Fibroblast of skin of back (primary cell): ENCODE measurements around the gene MRM3.
"Not testable (repeated sequence)": the region's sequence is repeated elsewhere in the genome, so short reads cannot be mapped to it uniquely, and the experiment has no call there.

Source experiments
- DNase-seq: peaks from one replicate; pipeline ENCODE4 v3.0.0-alpha.2; 2013

MRM3 gene

GRCh38 chr17:755319-755961 lies 26.7 kb upstream of the MRM3 start:
- DNase-seq: not testable (repeated sequence)

DNA sequence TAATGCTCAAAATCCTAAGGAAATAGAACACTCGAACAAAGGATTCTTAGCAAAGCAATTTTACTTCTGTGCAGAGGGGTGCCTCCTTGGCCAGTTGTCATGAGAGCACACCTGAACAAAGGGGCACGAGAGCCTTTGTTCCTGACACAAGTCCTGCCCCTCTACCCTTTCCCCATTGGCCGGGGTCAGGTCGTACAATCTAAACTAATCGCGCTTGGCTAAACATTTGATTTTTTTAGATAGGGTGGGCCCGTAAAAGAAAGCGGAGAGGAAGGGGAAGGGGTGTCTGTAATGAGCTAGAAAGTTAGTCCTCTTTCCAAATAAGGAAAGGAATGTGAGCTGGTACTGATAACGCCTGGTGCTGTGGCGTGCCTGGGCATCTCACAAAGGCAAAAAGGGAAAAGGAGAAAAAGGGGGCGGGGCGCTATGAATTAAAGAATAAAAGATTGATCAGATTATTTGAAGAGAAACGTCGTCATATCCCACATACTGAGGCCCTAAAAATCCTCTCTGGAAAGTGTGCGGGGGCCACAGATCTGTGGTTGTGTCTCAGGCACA lies 26.1 kb upstream of the MRM3 start:
- not testable (repeated sequence) for DNase-seq

GRCh38 chr17:759964-760363 lies 22.2 kb upstream of the MRM3 start:
- no peak for DNase-seq

- no peak for DNase-seq
These were observed 21.8 kb upstream of the MRM3 start for GRCh38 chr17:760371-760770.

DNA sequence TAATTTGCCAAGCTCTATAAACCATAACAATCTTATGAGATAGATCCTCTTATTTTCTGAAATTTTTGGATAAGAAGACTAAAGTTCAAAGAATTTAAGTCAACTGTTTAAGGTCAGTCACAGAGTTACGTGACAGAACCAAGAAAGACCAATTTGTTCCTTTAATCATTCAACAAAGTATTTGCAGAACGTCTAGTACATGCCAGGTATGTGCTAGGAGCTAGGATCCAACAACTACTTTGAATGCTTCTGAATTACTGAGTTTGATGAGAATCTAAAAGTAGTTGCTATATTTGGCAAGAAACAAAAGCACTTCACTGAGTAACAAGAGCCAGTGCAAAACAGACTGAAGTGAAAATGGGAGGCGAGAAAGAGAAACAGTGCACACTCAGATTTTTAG lies 15.1 kb upstream of the MRM3 start:
- no peak for DNase-seq

- DNase-seq: no peak
These were observed 9.1 kb upstream of the MRM3 start for GRCh38 chr17:773016-773415.

- DNase-seq: no peak
These were observed 8.5 kb upstream of the MRM3 start for GRCh38 chr17:773467-774312.

GRCh38 chr17:774313-774584 lies 7.9 kb upstream of the MRM3 start:
- DNase-seq: no peak

DNA sequence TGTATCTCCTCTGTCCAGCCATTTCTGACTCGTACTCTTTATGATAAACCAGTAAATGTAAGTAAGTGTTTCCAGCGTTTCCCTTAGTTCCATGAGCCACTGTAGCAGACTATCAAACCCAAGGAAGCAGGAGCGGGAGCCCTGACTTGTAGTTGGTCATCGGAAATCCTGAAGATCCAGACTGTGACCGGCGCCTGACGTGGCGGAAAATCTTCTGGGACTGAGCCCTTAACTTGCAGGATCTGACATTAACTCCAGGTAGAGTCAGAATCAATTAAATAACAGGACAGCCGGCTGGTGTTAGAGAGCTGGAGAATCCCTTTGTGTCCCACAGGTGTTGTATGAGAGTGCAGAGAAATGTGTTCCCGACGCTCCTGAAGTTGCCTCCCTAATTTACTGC lies 4.1 kb upstream of the MRM3 start:
- no peak for DNase-seq

DNA sequence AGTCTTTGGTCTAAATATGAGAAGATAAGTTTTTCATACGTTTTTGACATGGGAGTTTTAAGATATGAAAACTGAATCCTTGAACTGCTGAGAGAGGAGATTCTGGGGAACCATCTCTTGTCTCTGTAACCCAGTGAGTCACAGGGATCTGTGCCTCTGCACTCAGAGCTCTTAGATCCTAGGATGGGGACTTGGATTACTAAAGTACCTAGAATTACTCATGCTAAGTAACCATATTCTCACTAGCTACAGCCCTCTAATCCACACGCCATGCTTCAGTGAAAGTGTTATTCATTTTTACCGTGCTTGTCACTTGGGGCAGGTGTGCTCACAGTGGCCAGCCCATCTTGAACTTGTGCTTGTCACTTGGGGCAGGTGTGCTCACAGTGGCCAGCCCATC lies 2.0 kb downstream of the MRM3 start:
- no peak for DNase-seq

DNA sequence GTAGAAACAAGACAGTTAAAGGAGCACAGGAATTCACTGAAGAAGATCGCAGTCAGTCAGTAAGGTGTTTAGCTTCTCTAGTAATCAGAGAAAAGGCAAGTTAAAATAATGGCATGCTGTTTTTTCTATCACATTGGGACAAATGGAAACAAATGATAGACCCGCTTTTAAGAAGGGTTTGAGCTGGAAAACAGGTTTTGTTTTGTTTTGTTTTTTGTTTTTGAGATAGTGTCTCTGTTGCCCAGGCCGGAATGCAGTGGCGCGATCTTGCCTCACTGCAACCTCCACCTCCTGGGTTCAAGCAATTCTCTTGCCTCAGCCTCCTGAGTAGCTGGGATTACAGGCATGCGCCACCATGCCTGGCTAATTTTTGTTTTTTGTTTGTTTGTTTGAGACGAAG lies 3.7 kb downstream of the MRM3 start:
- not testable (repeated sequence) for DNase-seq

- no peak for DNase-seq
These were observed 5.6 kb downstream of the MRM3 start for GRCh38 chr17:787641-788221.

DNA sequence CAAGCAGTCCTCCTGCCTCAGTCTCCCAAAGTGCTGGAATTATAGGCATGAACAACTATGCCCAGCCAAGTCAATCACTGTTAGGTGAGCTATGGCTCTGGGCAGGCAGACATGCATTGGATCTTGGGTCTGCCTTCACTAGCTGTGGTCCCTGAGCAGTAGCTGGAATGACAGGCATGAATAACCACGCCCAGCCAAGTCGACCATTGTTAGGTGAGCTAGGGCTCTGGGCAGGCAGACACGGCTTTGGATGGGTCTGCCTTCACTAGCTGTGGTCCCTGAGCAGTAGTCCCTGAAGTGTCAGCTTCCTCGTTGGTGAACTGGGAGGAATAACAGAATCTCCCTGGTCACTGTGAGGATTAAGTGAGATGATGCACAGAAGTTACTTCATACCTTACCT lies 6.4 kb downstream of the MRM3 start:
- no peak for DNase-seq

- DNase-seq: peak; percentile 29
These were observed 7.1 kb downstream of the MRM3 start for GRCh38 chr17:789160-789840.

GRCh38 chr17:789931-790873 lies 8.0 kb downstream of the MRM3 start:
- peak; percentile 62 for DNase-seq

DNA sequence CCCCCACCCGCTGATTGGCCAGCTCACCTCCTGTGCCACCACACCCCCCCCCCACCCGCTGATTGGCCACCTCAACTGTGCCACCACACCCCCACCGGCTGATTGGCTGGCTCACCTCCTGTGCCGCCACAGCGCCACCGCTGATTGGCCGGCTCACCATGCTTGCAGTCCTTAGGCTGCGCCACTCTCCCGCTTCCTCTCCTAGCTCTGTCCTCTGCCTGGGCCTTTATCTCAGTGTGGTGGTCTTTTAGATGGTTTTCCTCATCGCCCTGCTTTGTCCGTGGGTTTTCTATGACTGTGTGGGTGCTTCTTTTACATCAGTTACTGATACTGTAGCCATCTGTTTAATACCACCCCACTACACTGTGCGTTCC lies 8.7 kb downstream of the MRM3 start:
- not testable (repeated sequence) for DNase-seq

DNA sequence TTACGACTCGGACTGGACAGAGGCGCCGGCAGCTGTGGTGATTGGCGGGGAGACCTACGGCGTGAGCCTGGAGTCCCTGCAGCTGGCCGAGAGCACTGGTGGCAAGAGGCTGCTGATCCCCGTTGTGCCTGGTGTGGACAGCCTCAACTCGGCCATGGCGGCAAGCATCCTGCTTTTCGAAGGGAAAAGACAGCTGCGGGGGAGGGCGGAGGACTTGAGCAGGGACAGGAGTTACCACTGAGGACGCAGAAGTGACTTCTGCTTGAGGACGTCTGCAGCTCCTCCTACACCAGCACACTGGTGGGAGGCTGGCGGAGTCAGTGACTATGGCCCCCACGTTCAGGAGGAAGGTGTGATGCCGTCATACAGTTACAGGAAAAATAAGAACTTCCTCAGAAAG lies 9.7 kb downstream of the MRM3 start:
- DNase-seq: no peak

- no peak for DNase-seq
These were observed 10.1 kb downstream of the MRM3 start for GRCh38 chr17:792277-792676.

GRCh38 chr17:794876-795275 lies 12.7 kb downstream of the MRM3 start:
- DNase-seq: peak; percentile 79

DNA sequence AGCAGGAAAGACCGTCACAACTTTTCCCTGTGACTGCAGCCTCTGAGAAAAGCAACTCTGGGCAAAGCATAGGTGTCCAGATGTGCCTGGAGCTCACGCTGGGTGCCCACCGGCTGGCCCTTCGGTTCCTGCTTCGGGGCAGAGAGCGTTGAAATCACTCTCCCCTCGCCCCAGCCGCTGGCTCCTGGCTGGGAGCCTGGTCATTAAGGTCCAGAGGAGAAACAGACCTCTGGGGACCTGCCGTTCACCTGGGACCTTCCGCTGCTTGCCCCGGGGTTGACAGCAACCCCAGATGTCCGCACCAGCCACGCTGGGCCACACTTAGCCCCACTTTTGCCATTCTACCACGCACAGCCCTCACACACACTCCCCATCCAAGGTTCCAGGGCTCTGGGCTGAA lies 13.1 kb downstream of the MRM3 start:
- DNase-seq: no peak

DNA sequence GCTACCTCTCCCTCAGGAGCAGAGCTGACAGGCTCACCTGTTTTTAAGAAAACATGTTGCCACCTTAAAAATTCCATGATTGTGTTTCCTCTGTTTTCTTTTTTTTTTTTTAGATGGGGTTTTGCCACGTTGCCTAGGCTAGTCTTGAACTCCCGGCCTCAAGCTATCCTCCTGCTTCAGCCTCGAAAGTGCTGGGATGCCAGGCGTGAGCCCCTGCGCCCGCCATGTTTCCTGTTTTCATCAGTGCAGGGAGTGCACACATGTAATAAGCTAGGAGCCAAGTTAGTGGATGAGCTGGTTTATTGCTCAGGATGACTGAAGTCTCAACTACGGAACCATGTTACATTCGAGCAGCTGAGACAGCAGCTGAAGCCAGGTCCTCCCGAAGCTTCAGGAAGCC lies 13.6 kb downstream of the MRM3 start:
- DNase-seq: no peak

DNA sequence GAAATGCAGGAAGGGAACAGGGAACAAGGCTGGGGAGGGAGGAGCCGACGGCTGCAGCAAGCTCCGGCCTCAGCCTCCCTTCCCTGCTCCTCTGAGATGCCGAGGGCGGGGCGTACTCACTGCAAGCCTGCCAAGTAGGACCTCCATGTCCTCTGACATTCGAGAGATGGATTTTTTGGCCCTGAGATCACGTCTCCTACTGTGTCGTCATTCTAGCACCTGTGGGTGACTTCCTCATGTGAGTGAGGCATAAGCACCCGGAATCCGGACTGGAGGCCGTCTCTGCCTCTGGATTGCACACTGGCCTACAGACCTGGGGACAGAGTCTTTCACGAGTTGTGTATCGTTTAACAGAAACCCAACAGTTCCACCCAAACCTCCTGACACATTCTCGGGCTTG lies 14.5 kb downstream of the MRM3 start:
- DNase-seq: no peak
